Stimulated activated CD8-positive, alpha-beta memory T cell treated with anti-CD3 and anti-CD28 coated beads, Interleukin-4, amount 100 ng/mL, for 1 hour (primary cell): Measurements from ENCODE around the gene KDM1A.

Experiments
- DNase-seq, 2 donors: peaks; one replicate each; pipeline ENCODE4 v3.0.0-alpha.2; 2020; ENCODE audit warnings: low read depth in 2 of 2, low spot score in 1 of 2

Gene KDM1A

DNA sequence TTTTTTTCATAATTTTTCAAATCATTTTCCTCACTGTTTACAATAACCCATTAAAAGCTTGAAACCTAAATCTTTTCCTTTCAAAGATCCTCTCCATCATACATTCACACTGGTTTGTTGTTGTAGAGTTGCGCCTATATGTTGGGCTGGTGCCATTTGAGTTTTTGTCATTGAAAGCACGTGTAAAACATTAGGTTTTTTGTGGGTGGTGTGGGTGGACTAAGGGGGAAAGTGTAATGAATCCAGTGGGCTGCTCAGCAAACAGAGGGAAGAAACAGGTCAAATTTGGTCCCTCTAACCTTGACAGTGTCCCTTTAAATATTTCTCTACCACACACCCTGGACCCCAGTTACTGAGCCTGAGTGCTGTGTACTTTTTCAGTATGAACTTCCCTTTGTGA is 46.8 kb downstream of the KDM1A start:
- DNase-seq = no peak

- no peak for DNase-seq
Observed at GRCh38 chr1:23069149-23069548, 49.9 kb downstream of the KDM1A start.

- no peak for DNase-seq
Observed at GRCh38 chr1:23069675-23070074, 50.4 kb downstream of the KDM1A start.

GRCh38 chr1:23074012-23074411 is 54.7 kb downstream of the KDM1A start:
- DNase-seq = no peak

GRCh38 chr1:23079025-23079424 is 59.8 kb downstream of the KDM1A start:
- DNase-seq = no peak

GRCh38 chr1:23080885-23081284 is 61.6 kb downstream of the KDM1A start:
- DNase-seq = no peak

- DNase-seq = no peak
Observed at GRCh38 chr1:23081376-23081775, 62.1 kb downstream of the KDM1A start.

DNA sequence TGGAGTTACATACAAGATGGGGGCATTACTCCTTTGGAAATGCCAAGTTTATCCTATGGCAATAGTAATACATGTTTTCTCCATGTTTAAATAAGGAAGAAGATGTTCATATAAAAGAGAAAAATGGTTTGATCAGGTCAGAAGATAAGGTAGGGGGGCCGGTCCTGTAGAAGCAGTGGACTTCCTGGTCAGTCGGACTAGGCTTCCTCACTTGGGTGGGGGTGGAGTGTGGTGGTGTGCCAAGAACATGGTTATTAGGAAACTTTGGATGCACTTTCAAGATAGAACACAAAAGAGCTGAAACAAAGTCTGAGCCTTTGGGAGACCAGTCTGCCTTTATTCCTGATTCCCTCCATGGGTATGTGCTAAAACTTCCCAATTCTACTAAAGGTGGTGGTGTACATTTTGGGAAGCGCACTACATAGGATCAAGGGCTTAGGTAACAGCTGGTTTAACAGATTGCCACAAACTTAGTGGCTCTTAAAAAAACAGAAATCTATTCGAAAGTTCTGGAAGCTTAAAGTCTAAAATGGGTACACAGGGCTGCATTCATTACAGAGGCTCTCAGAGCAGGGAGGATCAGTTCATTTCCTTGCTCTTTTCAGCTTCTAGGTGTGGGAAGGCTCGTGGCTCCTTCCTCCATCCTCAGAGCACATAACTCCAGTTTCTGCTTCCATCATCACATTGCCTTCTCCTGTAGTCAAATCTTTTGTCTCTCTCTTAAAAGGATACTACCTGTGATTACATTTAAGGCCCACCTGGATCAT is 64.6 kb downstream of the KDM1A start:
- DNase-seq = no peak

GRCh38 chr1:23084880-23085279 is 65.6 kb downstream of the KDM1A start:
- DNase-seq = no peak

GRCh38 chr1:23085696-23086095 is 66.4 kb downstream of the KDM1A start:
- no peak for DNase-seq

DNA sequence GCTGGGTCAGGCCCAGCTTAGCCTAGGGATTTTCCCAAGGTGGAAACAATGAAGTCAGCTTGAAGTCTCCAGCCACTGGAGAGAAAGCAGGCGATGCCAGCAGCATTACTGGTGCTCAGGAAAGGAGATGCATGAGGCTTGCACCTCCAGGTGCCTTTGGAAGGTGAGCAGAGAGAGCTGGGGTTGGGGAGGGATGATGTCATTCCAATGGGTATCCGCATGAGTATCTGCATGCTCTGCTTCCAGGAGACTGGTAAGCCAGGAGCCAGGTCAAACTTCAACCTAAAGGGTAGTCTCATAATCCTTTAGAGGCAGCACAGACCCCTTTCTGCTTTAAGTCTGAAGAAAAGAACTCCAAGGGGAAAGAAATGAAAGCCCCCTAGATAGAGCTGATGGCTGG is 68.8 kb downstream of the KDM1A start:
- no peak for DNase-seq

DNA sequence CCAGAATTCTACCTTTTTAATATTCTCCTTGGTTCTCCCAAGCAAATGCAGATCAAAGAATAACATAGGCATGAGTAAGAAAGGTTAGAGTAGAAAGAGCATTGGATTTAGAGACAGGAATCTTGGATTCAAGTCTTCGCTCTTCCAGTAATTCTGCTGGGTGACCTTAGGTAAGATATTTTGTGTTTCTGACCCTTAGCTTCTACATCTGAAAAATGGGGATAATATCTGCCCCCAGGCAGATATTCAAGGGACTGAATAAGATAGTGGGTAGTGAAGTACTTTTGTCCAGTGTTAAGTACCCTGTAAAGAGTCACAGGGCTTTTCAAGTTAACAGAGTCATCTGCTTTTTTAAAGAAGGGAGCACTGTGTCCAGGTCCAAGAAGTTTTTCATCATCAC is 70.8 kb downstream of the KDM1A start:
- DNase-seq = no peak

GRCh38 chr1:23091545-23091944 is 72.3 kb downstream of the KDM1A start:
- no peak for DNase-seq

- no peak for DNase-seq
Observed at GRCh38 chr1:23092447-23092846, 73.2 kb downstream of the KDM1A start.

GRCh38 chr1:23097316-23097715 is 78.0 kb downstream of the KDM1A start:
- no peak for DNase-seq

DNA sequence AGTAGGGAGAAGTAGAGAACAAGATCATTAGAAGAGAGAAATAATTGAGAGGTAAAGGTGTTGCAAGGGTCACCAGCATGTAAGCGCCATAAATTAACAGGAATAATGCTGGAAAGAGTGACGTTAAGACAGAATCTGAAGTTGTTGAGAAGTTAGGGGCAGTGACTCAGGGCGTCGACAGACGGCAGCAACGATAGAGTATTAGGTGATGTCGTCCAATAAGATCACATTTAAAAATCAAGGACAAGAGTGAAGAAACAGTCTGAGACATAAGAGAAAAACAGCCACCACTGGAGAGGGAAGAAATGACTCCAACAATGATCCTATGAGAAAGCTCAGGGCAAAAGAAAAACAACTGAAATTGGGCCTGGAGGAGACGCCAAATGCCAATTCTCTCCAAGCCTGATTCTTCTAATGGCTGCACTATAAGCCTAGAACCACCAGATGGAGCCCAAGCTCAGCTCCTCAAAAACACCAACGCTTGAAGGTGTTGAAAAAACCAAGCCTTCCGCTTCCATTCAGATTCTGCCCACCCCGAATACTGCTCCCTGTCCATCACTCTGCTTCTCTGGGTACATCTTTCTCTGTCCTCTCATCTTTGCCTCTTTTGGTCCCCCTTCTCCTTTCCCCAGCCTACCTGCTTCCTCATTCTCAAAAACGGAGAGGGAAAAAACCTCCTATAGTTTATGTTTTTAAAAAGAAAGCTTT is 79.3 kb downstream of the KDM1A start:
- DNase-seq = peak in 1 of 2 donors; percentile 31

DNA sequence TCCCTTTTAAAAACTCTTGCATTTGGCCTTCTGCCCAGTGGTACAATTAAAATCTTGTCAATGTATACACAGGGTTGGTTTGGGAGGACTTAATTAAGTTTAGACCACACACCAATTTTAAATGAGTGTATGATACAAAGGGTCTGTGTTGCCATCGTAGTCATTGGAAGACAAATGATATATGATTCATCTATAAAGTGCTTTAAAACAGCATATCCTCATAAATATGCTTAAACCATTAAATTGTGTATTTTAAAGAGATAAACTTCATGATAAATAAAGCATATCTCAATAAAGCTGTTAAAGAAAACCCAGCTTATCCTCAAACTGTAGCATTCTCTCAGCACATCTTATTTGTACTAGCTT is 79.9 kb downstream of the KDM1A start:
- DNase-seq = no peak

GRCh38 chr1:23100074-23100748 is 80.9 kb downstream of the KDM1A start:
- peak in 1 of 2 donors; percentile 22 for DNase-seq

- no peak for DNase-seq
Observed at GRCh38 chr1:23101101-23101827, 82.0 kb downstream of the KDM1A start.

DNA sequence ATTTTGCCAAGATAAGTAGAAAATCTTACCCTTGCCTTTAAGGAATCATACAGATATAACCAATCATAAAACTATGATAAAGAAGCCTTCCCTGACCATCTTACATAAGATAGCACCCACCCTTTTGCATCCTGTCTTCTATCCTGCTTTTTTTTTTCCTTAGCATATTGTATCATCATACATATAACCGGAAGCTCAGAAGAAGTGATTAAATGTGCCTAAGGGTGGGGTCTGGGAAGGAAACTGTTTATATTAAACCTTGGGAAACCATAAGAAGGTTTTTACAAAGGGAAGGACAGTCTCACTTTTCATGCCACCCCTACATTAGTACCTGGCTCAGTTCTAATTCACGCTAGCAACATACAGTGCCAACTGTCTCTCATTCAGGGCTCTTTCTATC is 82.6 kb downstream of the KDM1A start:
- no peak for DNase-seq

DNA sequence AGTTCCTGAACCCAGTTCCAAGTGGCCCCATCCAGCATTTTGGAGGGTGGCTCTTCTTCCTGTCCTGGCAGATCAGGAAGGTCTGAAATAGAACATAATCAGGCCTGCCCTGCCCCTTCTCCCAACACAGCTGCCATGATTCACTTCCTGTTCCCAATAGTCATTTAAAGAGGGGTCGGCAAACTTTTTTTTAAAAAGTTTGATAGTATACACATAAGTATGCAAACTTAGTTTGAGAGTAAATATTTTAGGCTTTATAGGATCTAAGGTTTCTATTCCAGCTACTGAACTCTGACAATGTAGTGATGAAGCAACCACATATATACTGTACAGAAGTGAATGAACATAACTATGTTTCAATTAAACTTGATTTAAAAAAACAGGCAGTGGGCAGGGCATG is 83.0 kb downstream of the KDM1A start:
- no peak for DNase-seq
